ENCODE measurements around the gene SULF2. TPM values are rescaled to one million over a fixed set of nuclear protein-coding genes. Genes with fewer than 3 reads are reported as not detected.

SULF2 gene
- total RNA-seq, 1 experiment from 2014 or later, result 82.2 TPM

DNA sequence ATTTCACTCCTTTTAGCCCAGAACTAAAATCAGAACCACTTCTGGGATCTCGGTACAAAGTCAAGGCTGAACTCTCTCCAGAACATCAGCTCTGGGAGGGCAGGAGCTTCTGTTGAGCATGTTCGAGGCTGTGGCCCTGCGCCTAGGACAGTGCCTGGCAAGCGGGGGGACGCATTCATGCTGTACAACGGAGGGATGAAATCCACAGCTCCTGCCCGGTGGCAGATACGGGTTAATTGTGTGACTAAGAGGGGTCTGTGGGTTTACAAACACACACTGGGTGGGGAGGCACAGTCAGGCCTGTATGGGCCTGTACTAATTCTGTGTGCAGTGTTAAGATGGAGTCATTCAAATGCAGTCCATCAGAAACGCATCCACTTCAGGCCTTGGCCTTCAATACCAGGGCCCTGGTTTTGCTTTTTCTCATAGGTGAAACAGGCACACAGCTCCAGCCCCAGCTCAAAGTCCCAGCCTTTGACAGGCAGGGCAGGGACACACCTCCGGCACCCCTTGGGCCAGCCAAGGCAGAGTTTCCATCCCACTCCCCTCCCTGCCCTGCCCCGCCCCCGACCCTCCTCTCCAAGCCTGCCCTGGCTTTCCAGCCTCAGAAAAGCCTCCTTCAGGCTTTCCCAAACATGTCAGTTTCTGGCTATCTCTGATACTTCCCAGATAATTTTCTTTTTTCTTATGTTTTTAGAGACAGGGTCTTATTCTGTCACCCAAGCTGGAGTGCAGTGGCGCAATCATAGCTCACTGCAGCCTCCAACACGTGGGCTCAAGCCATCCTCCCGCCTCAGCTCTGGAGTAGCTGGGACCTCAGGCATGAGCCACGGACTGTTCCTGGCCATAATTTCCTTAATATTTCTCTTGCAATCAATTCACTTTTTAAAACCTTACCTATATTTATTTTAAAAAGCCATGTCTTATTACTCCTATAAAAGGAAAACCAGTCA lies 109.8 kb downstream of the SULF2 start:
- ChIA-PET CTCF (interaction anchor here (0.9 to 6.2 kb wide), 4 partner anchors 11 to 960 kb away, joined by 3 to 97 read pairs (median 16); no protein-coding TSS in a partner anchor), POLR2A (no interaction called here)
- no peaks in the 10 kb centered on the region for H3K27me3 Mint-ChIP-seq (ENCODE audit: insufficient read depth, unreplicated experiment)

DNA sequence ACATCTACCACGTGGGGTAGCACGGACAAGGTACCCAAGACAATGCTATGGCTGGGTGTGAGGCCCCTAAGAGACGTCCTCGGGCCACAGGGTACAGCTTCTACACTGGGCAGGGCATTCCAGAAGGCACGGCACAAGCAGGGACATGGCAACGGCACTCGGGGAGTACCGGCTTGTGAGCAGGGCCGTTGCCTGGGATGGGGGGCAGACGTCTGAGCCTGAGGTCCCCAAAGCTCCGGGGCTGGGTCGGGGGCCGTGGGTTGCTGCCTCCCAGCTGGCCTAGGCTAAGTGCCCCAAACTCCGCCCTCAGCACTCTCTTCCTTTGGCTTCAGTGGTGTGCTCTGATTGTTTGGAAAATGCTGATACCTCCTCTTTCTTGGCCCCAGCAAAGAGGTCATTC lies 110.6 kb downstream of the SULF2 start:
- no peaks in the 10 kb centered on the region for H3K9me3 Mint-ChIP-seq (ENCODE audit: unreplicated experiment)
- H3K27ac Mint-ChIP-seq (ENCODE audit: low read depth, unreplicated experiment), result no peak overlapping the region
- no TSS peak for BruUV-seq (replicated peaks)
- H3K4me1 Mint-ChIP-seq (ENCODE audit: insufficient read depth, unreplicated experiment), result no peaks in the 10 kb centered on the region
- intact Hi-C loops (cut with micrococcal nuclease), result loop anchor here (5.0 kb wide), 1 partner anchor 108 kb away; no protein-coding TSS in a partner anchor
- DNase-seq (ENCODE audit: unreplicated experiment), result no peak
- H3K36me3 Mint-ChIP-seq (ENCODE audit: insufficient read depth, unreplicated experiment), result peaks cover 49% of the 10 kb centered on the region
- CTCF ChIA-PET, result interaction anchor here (0.6 to 6.2 kb wide), 7 partner anchors 11 to 1565 kb away, joined by 3 to 97 read pairs (median 3); no protein-coding TSS in a partner anchor
- no peak overlapping the region for H3K4me3 Mint-ChIP-seq (ENCODE audit: unreplicated experiment)
- TF ChIP-seq, protein P1, sequence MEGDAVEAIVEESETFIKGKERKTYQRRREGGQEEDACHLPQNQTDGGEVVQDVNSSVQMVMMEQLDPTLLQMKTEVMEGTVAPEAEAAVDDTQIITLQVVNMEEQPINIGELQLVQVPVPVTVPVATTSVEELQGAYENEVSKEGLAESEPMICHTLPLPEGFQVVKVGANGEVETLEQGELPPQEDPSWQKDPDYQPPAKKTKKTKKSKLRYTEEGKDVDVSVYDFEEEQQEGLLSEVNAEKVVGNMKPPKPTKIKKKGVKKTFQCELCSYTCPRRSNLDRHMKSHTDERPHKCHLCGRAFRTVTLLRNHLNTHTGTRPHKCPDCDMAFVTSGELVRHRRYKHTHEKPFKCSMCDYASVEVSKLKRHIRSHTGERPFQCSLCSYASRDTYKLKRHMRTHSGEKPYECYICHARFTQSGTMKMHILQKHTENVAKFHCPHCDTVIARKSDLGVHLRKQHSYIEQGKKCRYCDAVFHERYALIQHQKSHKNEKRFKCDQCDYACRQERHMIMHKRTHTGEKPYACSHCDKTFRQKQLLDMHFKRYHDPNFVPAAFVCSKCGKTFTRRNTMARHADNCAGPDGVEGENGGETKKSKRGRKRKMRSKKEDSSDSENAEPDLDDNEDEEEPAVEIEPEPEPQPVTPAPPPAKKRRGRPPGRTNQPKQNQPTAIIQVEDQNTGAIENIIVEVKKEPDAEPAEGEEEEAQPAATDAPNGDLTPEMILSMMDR (IDR thresholded peaks at IDR 0.05; ENCODE audit: unreplicated experiment), result no peak
- POLR2A ChIA-PET, result interaction anchor here (0.6 kb wide), 1 partner anchor 352 kb away, joined by 3 read pairs; no protein-coding TSS in a partner anchor
- no peaks in the 10 kb centered on the region for H3K27me3 Mint-ChIP-seq (ENCODE audit: insufficient read depth, unreplicated experiment)

More for the DNA sequence above, 109.8 kb downstream of the SULF2 start:
- H3K27ac Mint-ChIP-seq (ENCODE audit: low read depth, unreplicated experiment), result no peak overlapping the region
- no peak for DNase-seq (ENCODE audit: unreplicated experiment)
- no peak overlapping the region for H3K4me3 Mint-ChIP-seq (ENCODE audit: unreplicated experiment)
- no peaks in the 10 kb centered on the region for H3K9me3 Mint-ChIP-seq (ENCODE audit: unreplicated experiment)
- no peaks in the 10 kb centered on the region for H3K4me1 Mint-ChIP-seq (ENCODE audit: insufficient read depth, unreplicated experiment)
- H3K36me3 Mint-ChIP-seq (ENCODE audit: insufficient read depth, unreplicated experiment), result peaks cover 45% of the 10 kb centered on the region
- TF ChIP-seq, protein P1 (IDR thresholded peaks at IDR 0.05; ENCODE audit: unreplicated experiment), result no peak
- intact Hi-C loops (cut with micrococcal nuclease), result loop anchor here (5.0 kb wide), 1 partner anchor 107 kb away; no protein-coding TSS in a partner anchor
- BruUV-seq (replicated peaks), result no TSS peak

DNA sequence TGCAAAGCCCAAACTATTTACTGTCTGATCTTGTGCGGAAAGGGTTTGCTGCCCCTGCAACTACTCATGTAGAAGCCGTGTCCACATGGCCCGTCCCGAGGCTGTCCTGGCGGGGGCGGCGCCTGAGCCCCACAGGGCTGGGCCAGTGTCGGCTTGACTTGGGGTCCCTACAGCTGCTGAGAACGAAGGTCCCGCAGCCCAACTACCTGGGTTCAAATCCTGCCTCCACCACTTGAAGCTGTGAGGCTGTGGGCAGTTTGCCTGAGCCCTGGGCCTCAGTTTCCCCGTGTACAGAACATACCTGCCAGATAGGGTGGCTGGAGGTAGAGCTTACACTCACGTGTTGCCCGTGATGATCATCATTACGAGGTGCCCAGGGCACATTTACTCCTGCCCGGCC lies 111.1 kb downstream of the SULF2 start:
- BruUV-seq (replicated peaks), result no TSS peak
- intact Hi-C loops (cut with micrococcal nuclease), result no loop called here
- CTCF ChIA-PET, result interaction anchor here (0.6 to 6.2 kb wide), 7 partner anchors 10 to 1565 kb away, joined by 3 to 97 read pairs (median 3); no protein-coding TSS in a partner anchor

DNA sequence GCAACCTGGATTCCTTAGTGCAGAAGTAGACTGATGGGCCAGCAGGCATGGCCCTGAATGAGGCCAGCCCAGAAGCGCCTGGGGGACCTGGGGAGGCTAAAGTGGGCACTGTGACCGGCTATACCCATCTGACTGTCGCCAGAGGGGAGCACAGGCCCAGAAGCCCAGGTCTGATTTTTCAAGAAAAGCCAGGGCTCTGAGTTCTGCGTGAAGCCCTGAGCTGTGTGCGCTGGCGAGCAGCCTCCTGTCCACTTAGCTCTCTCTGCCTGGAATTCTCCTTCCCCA lies 111.7 kb downstream of the SULF2 start:
- H3K27me3 Mint-ChIP-seq (ENCODE audit: insufficient read depth, unreplicated experiment), result no peaks in the 10 kb centered on the region
- H3K36me3 Mint-ChIP-seq (ENCODE audit: insufficient read depth, unreplicated experiment), result peaks cover 60% of the 10 kb centered on the region
- intact Hi-C loops (cut with micrococcal nuclease), result no loop called here
- H3K27ac Mint-ChIP-seq (ENCODE audit: low read depth, unreplicated experiment), result no peak overlapping the region
- POLR2A ChIA-PET, result no interaction called here
- no peaks in the 10 kb centered on the region for H3K9me3 Mint-ChIP-seq (ENCODE audit: unreplicated experiment)
- DNase-seq (ENCODE audit: unreplicated experiment), result no peak
- CTCF ChIA-PET, result interaction anchor here (0.6 to 6.2 kb wide), 4 partner anchors 10 to 1452 kb away, joined by 3 to 97 read pairs (median 16); no protein-coding TSS in a partner anchor
- H3K4me3 Mint-ChIP-seq (ENCODE audit: unreplicated experiment), result no peak overlapping the region
- TF ChIP-seq, protein P1 (IDR thresholded peaks at IDR 0.05; ENCODE audit: unreplicated experiment), result no peak
- no TSS peak for BruUV-seq (replicated peaks)
- no peaks in the 10 kb centered on the region for H3K4me1 Mint-ChIP-seq (ENCODE audit: insufficient read depth, unreplicated experiment)

More for the DNA sequence above, 111.1 kb downstream of the SULF2 start:
- POLR2A ChIA-PET, result interaction anchor here (0.6 kb wide), 1 partner anchor 352 kb away, joined by 3 read pairs; no protein-coding TSS in a partner anchor
- TF ChIP-seq, protein P1 (IDR thresholded peaks at IDR 0.05; ENCODE audit: unreplicated experiment), result no peak
- DNase-seq (ENCODE audit: unreplicated experiment), result no peak
- H3K27me3 Mint-ChIP-seq (ENCODE audit: insufficient read depth, unreplicated experiment), result no peaks in the 10 kb centered on the region
- no peaks in the 10 kb centered on the region for H3K9me3 Mint-ChIP-seq (ENCODE audit: unreplicated experiment)
- no peaks in the 10 kb centered on the region for H3K4me1 Mint-ChIP-seq (ENCODE audit: insufficient read depth, unreplicated experiment)
- peaks cover 55% of the 10 kb centered on the region for H3K36me3 Mint-ChIP-seq (ENCODE audit: insufficient read depth, unreplicated experiment)
- H3K27ac Mint-ChIP-seq (ENCODE audit: low read depth, unreplicated experiment), result no peak overlapping the region
- no peak overlapping the region for H3K4me3 Mint-ChIP-seq (ENCODE audit: unreplicated experiment)
